KBM-7 (cell line): ENCODE measurements around the gene MAD1L1.
"Not testable (repeated sequence)": the region's sequence is repeated elsewhere in the genome, so short reads cannot be mapped to it uniquely, and the experiment has no call there.

Source experiments
- DNase-seq: peaks from one replicate; pipeline ENCODE4 v3.0.0-alpha.2; 2015
- in situ Hi-C: fragments of 300-500 bp; cut with MboI; formaldehyde crosslinking; loops from 2 replicates; pipeline ENCODE4 v1.14.3; 2020; ENCODE audit warnings: low sequenced_read_pairs, low pct_unique_long_range_greater_than_20kb, mixed read lengths

Gene MAD1L1

GRCh38 chr7:2168615-2169311 is 64.0 kb downstream of the MAD1L1 start:
- DNase-seq, result no peak
- in situ Hi-C loops, result no loop called here

GRCh38 chr7:2166625-2167280 is 66.0 kb downstream of the MAD1L1 start:
- in situ Hi-C loops, result no loop called here
- no peak for DNase-seq

GRCh38 chr7:2165610-2166594 is 66.8 kb downstream of the MAD1L1 start:
- DNase-seq, result peak; percentile 10
- in situ Hi-C loops, result no loop called here

GRCh38 chr7:2165239-2165609 is 67.5 kb downstream of the MAD1L1 start:
- in situ Hi-C loops, result no loop called here
- no peak for DNase-seq

GRCh38 chr7:2164646-2165045 is 68.1 kb downstream of the MAD1L1 start:
- in situ Hi-C loops, result no loop called here
- DNase-seq, result no peak

GRCh38 chr7:2163600-2164555 is 68.9 kb downstream of the MAD1L1 start:
- in situ Hi-C loops, result no loop called here
- DNase-seq, result no peak

GRCh38 chr7:2162959-2163358 is 69.8 kb downstream of the MAD1L1 start:
- no peak for DNase-seq

GRCh38 chr7:2162004-2162902 is 70.5 kb downstream of the MAD1L1 start:
- in situ Hi-C loops, DNase-seq: not testable (repeated sequence)

More at GRCh38 chr7:2162959-2163358, 69.8 kb downstream of the MAD1L1 start:
- in situ Hi-C loops, result no loop called here

- in situ Hi-C loops, result no loop called here
- DNase-seq, result no peak
Measured at GRCh38 chr7:2159176-2159520, 73.6 kb downstream of the MAD1L1 start.

- no peak for DNase-seq
Measured at GRCh38 chr7:2158331-2159175, 74.2 kb downstream of the MAD1L1 start.

GRCh38 chr7:2157473-2158279 is 75.1 kb downstream of the MAD1L1 start:
- DNase-seq, result no peak
- in situ Hi-C loops, result no loop called here

More at GRCh38 chr7:2158331-2159175, 74.2 kb downstream of the MAD1L1 start:
- in situ Hi-C loops, result no loop called here

GRCh38 chr7:2156756-2157472 is 75.8 kb downstream of the MAD1L1 start:
- in situ Hi-C loops, result no loop called here
- no peak for DNase-seq

- no peak for DNase-seq
- in situ Hi-C loops, result no loop called here
Measured at GRCh38 chr7:2154831-2155230, 77.9 kb downstream of the MAD1L1 start.

GRCh38 chr7:2154121-2154520 is 78.6 kb downstream of the MAD1L1 start:
- in situ Hi-C loops, result no loop called here
- no peak for DNase-seq

- in situ Hi-C loops, result no loop called here
Measured at GRCh38 chr7:2152646-2153045, 80.1 kb downstream of the MAD1L1 start.

More at GRCh38 chr7:2152646-2153045, 80.1 kb downstream of the MAD1L1 start:
- no peak for DNase-seq
